ENCODE measurements around the gene SMNDC1. TPM values are rescaled to one million over a fixed set of nuclear protein-coding genes. Genes with fewer than 3 reads are reported as not detected.

The SMNDC1 gene
- total and polyA plus RNA-seq, 10 of the 15 experiments (the other 5 are each of a cell fraction or from before 2014, with no cell fraction given), result 4.6 to 37.2 (median 18.1) TPM

DNA sequence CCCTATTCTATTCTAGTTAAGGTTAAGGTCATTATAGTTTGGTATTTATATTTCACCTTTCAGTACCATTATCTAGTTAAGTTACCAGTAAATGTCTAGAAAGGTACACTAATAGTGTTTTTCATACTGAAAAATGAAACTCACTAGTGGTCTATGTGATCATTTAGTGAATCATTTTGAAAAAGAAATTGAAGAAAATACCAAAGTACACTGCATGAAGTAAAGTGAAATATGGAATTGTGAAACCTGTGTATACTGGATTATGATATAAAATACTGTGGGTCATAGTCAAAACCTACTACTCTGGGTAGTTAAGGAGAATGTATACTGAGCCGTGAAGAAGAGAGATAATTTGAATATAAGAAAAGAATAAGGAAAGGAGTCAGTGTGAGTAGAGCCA, 53.3 kb downstream of the SMNDC1 start (continued):
- TF ChIP-seq ATF2 (IDR thresholded peaks at IDR 0.05; ENCODE audit: low read length) (peak; percentile 95), CBFB (IDR thresholded peaks at IDR 0.05; ENCODE audit: low read depth) (peak; percentile 46; the same call in 1 of the 2 replicates), JUNB (IDR thresholded peaks at IDR 0.05) (peak; percentile 99), IKZF2 (IDR thresholded peaks at IDR 0.05) (peak; percentile 91 to 96), PAX8 (IDR thresholded peaks at IDR 0.05) (0 out of 2 replicates have a peak, but pooled peaks have one; percentile 28), ATF7 (IDR thresholded peaks at IDR 0.05; ENCODE audit: low read depth) (peak; percentile 94), JUND (IDR thresholded peaks at IDR 0.05; ENCODE audit: low read depth, low read length) (peak; percentile 52; the same call in 1 of the 2 replicates), TCF7 (IDR thresholded peaks at IDR 0.05; ENCODE audit: borderline replicate concordance) (peak; percentile 70; the same call in 1 of the 2 replicates), BACH1 (IDR thresholded peaks at IDR 0.05; ENCODE audit: borderline replicate concordance) (peak; percentile 79; the same call in 1 of the 2 replicates), BCL11A (IDR thresholded peaks at IDR 0.05; ENCODE audit: low read depth, low read length) (peak; percentile 55; the same call in 1 of the 2 replicates), MEF2A (IDR thresholded peaks at IDR 0.05; ENCODE audit: insufficient read depth, low read depth, low read length) (0 out of 2 replicates have a peak, but pooled peaks have one; percentile 52), DPF2 (IDR thresholded peaks at IDR 0.05) (peak; percentile 92), ZNF24 (IDR thresholded peaks at IDR 0.05) (peak; percentile 70), CREB1 (IDR thresholded peaks at IDR 0.05; ENCODE audit: low read depth) (peak; percentile 14; the same call in 1 of the 2 replicates), IRF4 (IDR thresholded peaks at IDR 0.05; ENCODE audit: low read depth, low read length) (0 out of 2 replicates have a peak, but pooled peaks have one; percentile 40)
